ENCODE results near the gene ASTL. TPM values are rescaled to one million over a fixed set of nuclear protein-coding genes. Genes with fewer than 3 reads are reported as not detected.

The ASTL gene
- total RNA-seq, 1 donor from 2014 or later: 1.1 TPM

DNA sequence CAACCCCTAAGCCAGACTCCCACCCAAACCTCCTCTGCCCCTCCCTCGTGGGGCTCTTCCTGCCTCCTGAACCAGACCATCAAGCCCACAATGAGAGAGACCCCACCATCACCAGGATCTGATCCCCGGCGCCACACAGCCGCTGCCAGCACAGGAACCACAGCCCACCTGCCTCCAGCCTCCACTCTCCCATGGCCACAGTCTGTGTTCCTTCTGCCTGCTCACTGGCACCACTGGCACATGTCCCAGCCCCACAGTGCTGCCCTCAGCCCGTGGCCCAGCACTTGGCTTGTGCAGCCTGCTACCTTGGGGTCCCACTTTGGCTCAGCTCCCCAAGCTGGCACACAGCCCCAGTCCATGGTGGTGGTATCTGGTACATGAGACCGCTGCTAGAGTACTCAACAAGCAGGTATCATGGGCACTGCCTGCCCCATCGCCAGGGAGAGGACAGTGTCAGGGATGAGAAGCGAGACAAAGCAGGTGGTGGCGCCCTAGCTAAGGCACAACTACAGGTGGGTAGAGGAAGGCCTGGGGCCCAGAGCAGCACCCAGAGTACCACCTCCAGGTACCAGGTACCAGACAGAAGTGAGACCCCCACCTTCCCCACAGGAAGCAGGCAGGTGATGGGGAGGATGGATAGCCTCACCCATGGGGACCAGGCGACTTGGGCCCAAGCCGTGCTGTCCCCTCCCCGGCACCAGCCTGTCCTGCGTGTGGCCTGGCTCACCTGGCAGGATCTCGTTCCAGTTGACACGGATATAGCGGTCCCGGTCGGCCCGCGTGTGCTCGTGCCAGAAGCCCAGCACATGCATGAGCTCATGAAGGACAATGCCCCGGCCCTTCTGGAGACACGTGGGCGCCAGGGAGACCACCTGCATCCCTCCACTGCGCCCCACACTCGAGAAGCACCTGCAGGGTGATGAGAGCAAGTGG is 6.2 kb downstream of the ASTL start:
- intact Hi-C loops (cut with micrococcal nuclease): no loop called here

DNA sequence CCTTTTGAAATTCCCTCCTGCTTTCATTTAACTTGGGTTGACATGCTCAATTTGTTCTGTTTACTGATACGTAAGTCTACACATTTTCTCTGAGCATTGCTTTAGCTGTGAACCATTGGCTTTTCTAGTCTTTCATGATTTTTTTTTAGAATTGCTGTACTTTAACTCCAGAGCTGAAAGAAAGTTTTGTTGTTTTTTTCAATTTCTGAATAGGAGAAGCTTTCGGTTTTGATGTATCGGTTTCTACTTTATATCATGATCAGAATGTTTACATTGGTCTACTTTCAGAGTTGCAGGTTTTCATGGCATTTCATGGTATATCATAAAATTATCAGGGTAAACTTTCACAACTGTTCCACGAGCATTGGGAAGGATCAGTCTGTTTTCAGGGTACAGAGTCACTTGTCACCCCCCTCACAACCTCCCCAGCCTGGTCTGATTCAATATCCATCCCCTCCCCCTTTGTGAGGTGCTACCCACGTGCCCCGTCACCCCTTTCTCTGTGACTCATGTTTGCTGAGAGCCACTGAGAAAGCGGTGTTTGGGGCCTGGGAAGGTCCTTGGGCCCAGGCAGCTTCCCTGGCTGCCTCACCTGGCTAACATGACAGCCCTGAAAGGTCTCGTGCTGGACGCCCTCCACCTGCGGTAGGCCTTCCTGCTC is 7.0 kb downstream of the ASTL start:
- intact Hi-C loops (cut with micrococcal nuclease): no loop called here

DNA sequence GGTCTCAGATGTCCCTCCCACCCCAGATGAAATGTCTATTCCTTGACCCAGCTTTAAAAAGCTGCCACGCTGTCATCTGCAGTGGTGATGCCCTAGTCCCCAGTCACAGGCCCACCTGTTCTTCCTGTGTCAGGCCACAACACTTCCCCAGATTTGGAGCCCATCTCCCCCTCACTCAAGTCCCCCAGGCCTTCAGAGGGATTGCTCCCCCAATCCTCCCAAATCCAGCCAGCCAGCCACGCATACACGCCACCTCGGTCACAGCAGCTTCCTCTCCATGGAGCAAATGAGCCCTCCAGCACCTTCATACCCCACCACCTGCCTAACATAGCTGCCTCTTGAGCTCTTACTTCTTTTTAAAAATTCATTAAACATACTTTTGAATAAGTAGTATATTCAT is 7.8 kb downstream of the ASTL start:
- intact Hi-C loops (cut with micrococcal nuclease): no loop called here

DNA sequence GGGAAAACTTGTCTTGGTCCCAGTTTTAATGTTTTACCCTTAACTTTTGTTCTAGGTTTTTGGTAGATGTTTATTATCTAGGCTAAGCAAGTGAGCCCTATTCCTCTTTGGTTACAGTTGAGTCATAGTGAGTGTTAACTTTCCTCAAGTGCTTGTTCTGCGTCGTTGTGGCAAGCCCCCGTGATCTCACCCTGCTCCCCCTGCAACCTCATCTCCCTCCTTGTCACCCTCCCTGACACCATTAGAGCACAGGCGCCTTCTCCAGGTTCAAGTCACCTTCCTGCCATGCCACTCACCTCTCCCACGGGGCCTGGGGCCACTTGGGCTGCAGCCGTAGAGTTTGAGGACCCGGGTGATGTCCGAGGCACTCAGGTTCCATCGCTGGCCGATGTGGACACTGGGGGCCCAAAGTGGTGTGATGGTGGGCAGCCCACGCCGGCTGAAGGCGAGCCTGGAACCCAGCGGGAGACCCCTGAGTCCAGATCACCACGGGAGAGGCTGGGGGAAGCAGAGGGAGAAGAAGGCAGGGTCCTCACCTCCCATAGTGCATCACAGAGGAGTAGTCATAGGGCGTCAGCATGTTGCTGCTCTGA is 8.7 kb downstream of the ASTL start:
- intact Hi-C loops (cut with micrococcal nuclease): no loop called here

DNA sequence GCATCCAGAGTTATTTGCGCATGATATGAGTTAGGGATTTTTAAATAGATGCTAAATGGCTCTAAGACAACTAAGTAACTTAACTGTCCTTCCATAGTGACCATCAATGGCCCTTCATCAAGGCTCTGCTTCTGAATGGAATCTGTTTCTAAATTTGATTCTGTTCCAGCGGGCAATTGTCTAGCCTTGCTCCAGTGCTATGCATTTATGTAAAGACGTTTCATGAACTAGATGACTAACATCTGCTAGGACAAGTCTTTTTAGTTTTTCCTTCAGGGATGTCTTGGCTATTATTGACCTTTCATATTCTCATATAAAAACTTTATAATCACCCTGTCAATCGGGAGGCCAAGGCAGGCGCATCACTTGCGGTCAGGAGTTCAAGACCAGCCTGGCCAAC is 9.8 kb downstream of the ASTL start:
- intact Hi-C loops (cut with micrococcal nuclease): no loop called here

DNA sequence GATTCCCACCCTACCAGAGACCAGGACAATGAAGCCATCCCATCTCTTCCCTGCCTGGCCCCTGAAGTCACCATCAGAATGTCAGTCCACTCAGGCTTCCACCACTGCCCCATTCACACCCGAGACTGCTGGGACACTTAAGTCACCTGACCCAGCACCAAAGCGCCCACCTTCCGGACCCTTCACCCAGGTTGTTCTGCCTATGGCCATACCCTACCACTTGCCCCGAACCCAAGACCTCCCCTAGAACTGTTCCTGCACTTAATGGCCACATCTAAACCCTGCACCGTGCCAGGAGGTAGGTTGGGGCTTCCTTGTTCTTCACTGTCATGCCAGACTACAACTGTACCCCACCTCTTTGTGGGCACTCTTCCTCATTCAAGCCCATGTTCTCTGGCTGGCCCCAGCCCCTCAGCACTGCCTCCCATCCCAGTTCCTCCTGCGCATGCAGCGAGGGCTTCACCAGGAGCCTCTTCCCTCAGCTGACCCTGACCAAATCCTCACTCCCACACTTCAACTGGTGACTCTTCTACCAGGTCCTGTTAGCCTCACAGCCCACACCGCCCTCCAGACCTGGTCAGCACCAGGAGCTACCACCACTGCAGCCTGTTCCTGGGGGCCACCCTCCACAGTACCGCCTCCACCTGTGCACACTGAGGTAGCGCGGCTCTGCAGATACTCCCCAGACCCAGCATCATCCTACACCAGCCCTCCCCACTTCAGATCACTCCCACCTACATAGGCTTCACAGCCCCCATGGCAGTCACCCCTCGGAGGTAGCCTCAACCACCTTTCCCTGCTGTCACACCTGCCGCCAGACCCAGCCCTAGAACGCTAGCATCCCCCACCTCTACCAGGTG is 13.7 kb downstream of the ASTL start:
- intact Hi-C loops (cut with micrococcal nuclease): no loop called here

DNA sequence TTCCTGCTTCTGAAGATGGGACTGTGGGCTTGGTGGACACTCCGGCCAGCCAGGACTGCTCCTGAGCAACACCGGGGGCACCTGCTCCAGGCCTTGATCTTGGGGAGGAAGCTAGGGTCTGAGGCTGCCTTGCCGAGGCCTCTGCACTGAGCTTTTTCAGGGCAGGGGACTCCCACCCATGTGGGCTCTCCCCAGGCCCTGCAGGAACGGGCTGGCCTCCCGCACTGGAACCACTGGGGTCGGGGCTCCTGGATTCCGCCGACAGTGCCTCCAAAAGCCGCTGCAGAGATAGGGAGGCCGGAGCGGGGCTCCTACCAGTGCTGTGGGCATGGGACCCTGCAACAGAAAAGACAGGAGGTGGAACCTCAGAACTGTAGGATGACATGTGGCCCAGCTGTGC is 14.4 kb downstream of the ASTL start:
- intact Hi-C loops (cut with micrococcal nuclease): no loop called here

DNA sequence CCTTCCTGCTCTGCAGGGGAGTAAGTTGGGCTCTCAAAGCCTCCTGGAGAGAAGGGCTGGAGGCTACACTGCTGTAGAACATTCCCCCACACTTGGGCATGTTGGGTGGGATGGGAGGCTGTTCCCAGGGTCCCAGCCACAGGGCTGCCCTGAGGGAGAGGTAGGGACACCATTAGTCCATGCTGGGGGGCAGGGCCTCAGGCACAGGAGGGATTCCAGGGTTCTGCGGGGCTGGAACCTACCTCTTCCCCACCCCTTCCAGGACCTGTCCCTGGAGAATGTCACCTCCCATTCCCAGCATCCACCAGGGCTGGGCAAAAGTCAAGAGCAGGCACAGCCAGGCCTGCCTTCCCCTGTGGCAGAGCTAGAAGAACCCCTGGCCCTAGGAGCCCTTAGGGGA is 15.0 kb downstream of the ASTL start:
- intact Hi-C loops (cut with micrococcal nuclease): no loop called here

DNA sequence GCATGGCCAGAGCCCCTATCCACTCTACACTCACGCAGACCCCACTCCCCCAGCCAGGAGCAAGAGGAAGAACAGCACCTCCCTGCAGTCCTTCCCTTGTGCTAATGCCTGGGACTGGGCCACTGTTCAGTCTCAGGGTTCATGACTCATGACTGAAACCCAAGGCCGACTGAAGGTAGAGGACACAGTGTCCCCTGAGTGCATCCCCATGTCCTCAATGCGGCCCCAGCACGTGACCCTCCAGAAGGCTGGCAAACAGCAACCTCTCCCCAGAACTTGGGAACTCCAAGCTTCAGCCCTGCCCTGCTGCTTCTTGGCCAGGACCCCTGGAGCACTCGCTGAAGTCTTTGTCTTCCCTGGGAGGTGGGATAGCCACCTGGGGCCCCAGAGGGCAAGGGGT is 15.9 kb downstream of the ASTL start:
- intact Hi-C loops (cut with micrococcal nuclease): no loop called here

DNA sequence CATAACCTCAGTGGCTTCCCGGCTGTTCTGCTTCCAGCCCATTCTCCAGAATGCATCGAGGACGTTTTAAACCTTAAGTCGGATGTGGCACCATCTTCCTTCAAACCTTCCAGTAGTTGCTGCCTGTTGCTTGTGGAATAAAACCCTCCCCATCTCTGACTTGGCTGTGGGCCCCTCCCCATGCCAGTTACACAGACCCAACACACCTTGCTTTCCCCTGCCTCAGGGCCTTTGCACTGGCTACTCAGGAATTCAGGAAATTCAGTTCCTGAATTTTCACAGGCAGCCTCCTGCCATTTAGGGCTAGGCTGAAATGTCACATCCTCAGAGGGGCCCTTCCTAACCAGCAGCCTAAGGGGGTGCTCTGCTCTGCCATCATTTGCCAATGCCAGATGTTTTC is 16.9 kb downstream of the ASTL start:
- intact Hi-C loops (cut with micrococcal nuclease): no loop called here

DNA sequence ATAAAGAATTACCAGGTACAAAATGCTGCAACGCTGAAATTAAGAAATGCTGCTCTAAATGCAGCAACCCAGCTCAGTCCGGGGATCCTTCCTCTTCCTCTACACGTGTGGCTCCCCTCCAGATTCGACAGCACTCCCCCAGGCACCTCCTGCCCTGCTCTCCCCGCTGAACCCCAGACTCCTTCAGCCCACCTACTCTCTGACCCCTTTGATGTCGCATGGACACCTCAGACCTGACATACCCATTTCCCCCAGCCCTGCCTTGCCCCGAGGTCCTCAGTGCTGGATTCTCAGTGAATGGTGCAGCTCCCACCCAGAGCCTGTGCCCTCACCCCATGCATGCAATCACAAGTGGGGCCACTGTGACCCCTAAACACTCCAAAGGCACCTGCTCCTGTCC is 17.3 kb downstream of the ASTL start:
- intact Hi-C loops (cut with micrococcal nuclease): no loop called here

DNA sequence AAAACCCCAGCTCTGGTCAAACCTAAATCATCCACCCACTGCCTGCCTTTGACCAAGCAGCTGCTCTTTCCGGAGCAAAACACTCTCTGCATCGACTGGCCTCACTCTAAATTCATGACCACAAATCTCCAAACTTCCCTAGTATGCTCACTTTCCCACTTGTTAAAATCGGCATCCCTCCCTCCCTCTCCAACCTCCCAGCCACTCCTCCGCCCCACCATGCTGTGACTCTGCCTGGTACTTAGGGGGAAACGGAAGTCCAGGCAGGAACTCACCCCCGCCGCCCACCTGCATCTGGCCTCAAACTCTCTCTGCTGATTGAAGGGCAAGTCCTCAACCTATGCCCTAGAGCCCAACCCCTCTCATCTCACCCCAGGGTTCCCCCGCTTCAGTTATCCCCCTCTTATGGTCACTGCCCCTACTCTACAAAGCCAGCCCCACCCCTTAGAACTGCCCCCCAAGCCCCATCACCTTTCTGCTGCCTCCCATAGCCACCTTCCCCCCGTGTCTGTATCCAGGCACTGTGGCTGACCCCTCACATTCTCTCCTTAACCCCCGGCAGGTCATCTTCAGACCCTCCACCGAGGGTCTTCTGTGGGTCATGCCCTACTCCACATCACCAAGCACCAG is 18.1 kb downstream of the ASTL start:
- intact Hi-C loops (cut with micrococcal nuclease): no loop called here

DNA sequence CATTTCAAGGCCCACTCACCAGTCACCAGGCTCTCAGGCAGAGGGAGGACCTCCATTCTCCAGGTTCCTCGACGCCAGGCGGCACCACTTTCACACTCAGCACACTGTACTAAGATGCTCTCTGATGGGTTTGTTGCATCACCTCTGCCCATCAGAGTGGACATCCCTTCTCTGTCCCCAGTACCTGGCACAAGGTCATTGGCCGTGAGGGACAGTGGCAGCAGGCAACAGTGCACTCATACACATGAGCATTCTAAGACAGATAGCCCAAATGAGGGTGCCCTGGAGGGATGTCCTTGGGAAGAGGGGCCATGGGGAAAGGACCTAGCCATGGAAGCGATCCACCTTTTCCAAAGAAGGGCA is 18.9 kb downstream of the ASTL start:
- intact Hi-C loops (cut with micrococcal nuclease): no loop called here

DNA sequence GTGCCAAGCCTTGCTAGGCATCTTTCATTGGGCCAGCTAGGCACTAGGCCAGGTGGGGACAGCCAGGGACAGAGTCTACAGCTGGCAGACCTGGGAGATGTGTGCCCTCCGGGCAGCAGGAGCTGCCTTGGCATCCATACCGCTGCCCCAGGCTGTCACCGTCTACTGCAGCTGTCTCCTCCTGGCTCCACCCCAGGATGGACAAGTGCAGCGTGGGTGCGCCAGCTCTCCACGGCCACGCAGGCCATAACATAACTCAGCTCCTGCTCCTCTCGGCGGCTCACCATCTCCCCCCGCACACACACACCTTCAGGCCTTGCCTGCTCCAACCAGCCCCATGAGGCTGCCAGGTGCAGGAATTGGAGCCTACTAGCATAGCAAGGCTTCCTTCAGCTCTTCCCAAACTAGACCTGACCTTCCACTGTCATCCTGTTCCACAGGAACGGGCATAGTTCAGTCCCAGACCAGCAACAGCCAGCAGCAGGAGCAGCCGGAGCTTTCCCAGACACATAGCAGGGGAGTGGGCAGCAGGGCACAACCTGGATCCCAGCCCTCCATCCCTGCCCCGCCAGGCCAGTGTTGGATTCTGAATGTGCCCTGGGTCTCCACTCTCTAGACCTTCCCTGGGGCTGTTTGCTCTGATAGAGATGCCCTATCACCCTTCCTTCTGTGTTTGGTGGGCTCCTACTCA is 19.5 kb downstream of the ASTL start:
- intact Hi-C loops (cut with micrococcal nuclease): no loop called here

DNA sequence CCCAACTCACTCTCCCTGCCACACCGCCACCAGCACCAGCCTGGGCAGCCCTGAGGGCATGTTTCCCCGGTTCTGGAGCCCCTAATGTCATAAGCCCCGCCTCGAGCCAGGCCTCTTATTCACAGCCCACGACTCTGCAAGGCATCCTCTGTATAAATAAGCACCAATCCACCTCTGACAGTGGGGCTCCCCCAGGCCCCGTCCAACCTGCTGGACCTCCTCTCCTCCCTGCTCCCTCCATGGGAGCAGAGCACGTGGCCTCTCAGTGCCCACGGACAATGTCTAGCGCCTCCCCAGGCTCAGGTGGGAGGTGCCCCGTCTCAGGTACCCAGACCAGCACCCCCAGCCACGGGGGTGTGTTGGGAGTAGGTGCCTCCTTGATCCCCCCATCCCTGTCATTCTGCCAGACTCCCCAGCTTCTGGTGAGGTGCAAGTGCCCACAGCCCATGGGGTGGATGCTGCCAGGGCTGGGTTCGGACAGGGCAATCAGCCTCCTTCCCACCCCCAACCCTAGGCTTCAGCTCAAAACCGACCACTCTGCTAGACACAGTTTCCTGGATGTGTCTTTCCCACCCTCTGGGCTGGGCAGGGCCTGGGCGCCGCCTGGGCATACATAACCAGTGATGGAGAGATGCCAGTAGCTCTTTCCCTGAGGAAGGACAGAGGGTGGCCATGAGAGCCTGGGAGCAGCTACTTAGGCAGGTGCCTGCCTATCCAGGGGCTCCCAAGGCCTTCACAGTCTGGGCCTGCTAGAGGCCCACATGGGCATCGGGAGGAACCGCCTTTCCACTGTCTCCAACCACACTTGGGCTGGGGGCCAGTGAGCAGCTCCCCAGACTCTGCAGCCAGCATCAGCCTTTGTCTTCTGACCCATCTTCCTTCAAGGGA is 20.4 kb downstream of the ASTL start:
- intact Hi-C loops (cut with micrococcal nuclease): loop anchor here (1.0 kb wide), 2 partner anchors 56 to 126 kb away; no protein-coding TSS in a partner anchor

DNA sequence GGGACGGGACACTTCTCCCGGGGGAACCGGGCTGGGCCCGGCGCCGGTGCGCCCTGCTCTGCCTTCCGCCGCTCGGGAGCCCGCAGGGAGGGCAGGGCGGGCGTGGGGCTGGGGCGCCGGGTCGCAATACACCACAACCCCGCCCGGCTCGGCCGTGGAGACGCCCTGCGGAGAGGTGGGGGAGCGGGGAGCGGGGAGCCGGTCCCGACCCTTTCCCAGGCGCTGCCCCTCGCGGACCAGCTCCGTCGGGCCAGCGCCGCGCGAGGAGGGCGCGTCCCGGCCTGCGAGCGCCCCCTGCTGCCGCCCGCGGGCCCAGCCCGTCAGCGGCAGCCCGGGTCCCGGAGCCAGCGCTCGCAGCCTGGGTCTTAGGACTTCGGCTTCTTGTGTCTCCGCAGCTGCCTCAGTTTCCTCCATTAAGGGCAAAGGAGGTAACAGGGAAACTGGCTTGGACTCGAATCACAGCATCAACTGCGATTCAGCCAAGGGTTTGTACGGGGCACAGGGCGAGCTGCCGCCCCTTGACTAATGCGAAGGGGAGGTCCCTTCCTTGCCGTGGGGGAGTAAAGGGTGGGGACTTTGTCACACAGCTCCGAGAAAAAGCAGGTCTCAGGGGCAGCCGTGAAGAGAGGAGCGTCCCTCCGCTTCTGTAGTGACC is 21.3 kb downstream of the ASTL start:
- intact Hi-C loops (cut with micrococcal nuclease): loop anchor here (1.0 kb wide), 4 partner anchors 28 to 149 kb away; partner anchors contain the start of genes CIAO1 and DUSP2

DNA sequence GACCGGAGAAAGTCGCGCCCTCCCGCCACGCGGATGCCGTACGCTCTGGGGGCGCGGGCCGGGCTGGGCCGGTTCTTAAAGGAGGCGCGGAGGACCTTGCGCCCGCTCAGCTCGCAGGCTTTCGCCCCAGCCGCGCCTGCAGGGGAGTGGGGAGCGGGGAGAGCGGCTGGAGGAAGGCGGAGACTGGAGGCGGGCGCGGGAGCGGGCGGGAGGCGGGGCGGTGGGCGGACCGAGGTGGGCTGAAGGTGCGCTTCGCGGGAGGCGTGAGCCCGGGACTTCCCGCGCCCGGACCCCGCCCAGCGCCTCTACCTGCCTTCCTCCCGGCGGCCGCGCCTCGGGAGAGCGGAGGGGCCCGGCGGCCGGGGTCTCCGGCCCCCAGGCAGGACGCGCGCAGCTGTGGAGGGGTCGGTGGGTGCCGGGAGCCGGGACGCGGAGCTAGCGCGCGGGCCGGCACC is 21.9 kb downstream of the ASTL start, which contains the start of gene ADRA2B:
Gene ADRA2B (minus strand): TSS at position 148 of the 455 bp plus-strand sequence. CDS start 422 bp downstream, outside the sequence.
- intact Hi-C loops (cut with micrococcal nuclease): loop anchor here (1.0 kb wide), 2 partner anchors 29 to 150 kb away; partner anchors contain the start of genes CIAO1 and DUSP2

All from T-helper 1 cell treated with Interleukin-12 subunit alpha and Interleukin-12 subunit beta and Interleukin-4 antibody, amounts not matched to agents 30 ng/mL and 1 ng/mL, for 36 hours (primary cell).